Measurements from ENCODE around the gene SCN5A.

- no peak for TF ChIP-seq CTCF (IDR thresholded peaks at IDR 0.05; ENCODE audit: low read length)
- TF ChIP-seq EZH2phosphoT487 (IDR thresholded peaks at IDR 0.05; ENCODE audit: low read length), result no peak
Measured at GRCh38 chr3:38549082-38549481, 100.4 kb downstream of the SCN5A start.

Data from MM.1S (cell line).